Activated naive CD4-positive, alpha-beta T cell (primary cell): ENCODE data around the gene PTPRC.

Source experiments
- DNase-seq, 4 experiments: peaks; one replicate each; lab custom pipeline; 2025; lab: John Stamatoyannopoulos, UW

PTPRC gene

GRCh38 chr1:198620951-198621824 lies 17.7 kb upstream of the PTPRC start:
- DNase-seq, result peak in 2 of 4 experiments; percentile 28 to 58

DNA sequence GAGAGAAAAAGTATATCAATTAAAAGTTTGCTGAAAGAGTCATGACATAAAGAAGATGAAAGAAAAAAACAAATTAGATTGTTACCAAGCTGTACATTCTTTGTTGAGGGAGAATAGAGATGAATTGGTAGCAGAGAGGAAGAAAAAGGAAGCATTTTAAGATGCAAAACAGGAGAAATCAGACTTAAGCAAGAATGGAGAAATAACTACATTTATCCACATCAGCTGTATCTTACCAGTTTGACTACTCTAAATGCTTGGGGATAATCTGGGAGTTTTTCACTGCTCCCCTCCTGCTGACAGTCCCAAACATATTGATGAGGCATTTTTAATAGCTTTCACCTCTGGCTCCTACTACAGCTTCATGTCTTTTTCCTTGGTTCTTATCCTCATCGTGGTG lies 16.8 kb upstream of the PTPRC start:
- no peak for DNase-seq

DNA sequence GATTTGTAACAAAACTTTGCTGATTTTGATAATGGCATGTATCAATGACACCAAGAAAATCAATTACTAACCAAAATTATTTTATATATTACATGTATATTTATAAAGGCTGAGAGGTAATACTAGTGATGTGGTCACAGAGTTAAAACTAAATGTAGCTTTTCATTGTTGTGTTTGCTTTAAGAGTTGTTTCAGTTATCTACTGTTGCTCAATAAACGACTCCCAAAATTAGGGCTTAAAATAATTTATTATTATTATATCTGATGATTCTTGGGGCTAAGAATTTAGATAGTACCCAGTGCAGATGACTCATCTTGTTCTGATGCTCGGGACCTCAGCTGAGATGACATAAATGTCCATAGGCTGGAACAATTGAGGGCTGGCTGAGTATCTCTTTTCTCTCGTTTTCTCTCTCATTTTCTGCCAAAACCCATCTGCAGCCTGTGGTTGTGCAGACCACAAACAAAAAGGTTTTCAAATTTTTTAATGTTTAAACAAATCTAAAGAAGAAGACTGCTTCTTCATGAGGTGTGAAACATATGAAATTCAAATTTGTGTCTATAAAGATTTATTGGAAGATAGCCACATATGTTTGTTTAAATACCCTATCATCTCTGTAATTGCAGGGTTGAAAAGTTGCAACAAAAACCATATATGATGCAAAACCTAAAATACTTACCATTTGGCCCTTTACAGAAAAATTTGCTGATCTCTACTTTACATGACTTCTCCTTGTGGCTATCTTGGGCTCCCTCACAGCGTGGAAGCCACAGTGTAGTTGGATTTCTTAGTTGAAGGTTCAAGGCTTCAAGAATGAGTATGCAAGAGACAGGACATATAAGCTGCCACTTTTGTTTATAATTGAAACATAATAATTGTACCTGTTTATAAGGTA lies 14.8 kb upstream of the PTPRC start:
- no peak for DNase-seq

GRCh38 chr1:198624648-198624980 lies 14.2 kb upstream of the PTPRC start:
- no peak for DNase-seq

DNA sequence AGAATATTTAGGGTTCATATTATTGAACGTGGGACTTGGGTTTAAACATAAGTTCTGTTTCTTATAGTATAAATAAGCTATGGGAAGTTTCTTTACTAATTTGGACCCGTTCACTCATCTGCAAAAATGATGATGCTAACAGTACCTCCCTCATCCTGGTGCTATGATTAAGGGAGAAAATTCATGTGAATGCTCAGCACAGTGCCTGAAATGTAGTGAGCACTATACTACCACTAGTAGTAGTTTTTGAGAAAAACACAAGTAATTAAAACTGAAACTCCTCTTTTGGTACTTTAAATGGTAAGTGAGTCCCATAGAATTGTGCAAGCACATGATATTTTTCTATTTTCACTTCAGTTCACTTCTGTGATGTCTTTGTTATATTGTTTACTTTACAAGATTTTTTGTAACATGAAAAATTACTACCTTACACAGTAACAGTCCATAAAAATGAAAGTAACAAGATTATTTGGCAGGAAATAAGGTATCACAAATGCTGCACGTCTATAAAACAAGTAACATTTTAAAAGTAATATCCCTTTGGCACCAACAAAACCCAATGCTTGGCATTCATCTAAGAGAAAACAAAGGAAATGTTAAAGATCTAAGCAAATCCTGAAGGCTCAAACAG lies 11.3 kb upstream of the PTPRC start:
- DNase-seq, result no peak

GRCh38 chr1:198628067-198628455 lies 10.8 kb upstream of the PTPRC start:
- no peak for DNase-seq

DNA sequence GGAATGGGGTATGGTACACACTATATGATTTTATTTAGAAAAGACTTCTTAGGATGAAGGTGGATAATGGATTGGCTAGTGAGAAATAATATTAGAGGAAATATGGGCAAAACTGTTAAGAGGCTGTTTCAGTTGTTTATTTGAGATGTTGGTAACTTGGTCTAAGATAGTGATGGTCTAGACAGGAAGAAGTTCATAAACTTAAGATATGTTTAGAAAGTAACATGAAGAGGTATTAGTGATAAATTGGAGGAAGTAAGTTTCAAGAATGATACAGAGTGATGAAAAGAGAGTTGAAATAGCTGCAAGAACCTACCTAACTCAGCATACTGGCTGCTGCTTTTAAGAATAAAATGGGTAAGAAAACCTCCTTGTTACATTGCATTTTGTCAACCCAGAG lies 9.2 kb upstream of the PTPRC start:
- no peak for DNase-seq

- DNase-seq, result no peak
These were observed 8.0 kb upstream of the PTPRC start for GRCh38 chr1:198630863-198631262.

GRCh38 chr1:198631292-198631691 lies 7.5 kb upstream of the PTPRC start:
- DNase-seq, result no peak

DNA sequence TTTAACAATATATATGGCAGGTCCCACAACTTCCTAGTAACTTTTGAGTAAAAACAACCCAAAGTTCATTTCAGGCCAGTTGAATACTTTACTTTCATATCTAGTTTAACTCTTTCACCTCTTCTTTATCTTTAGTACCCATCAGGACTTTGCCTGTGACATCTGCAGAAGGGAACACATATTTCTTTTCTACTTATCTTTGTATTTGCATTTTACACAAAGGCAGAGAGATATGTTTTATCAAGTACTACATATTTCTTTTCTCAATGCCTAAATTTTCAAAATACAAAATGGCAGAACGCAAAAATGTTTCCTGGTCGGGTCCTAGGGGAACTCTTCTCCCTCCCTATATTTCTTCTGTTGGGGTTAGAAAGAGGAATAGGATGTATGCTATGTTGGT lies 6.8 kb upstream of the PTPRC start:
- DNase-seq, result no peak

GRCh38 chr1:198633675-198634121 lies 5.1 kb upstream of the PTPRC start:
- DNase-seq, result no peak

DNA sequence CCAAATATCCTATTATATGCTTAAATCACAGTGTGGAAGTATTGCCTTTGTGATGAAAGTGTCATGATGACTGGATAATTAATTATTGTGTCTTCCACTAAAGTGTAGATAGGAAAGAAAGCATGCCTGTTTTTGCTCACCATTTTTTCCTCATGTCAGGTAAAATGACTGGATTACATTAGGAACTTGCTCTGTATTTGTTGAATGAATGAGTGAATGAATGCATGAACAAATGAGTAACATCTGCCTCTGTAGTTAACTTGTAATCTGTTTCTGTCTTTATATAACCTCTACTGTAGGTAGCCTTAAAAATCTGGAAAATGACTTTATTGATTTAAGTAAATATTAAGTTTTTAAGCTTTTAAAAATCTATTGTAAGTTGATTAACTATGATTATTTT lies 2.9 kb upstream of the PTPRC start:
- DNase-seq, result no peak

- DNase-seq, result no peak
These were observed 2.4 kb upstream of the PTPRC start for GRCh38 chr1:198636391-198636790.

GRCh38 chr1:198637157-198637556 lies 1.7 kb upstream of the PTPRC start:
- DNase-seq, result no peak

GRCh38 chr1:198637916-198638437 lies 863 bp upstream of the PTPRC start:
- no peak for DNase-seq

DNA sequence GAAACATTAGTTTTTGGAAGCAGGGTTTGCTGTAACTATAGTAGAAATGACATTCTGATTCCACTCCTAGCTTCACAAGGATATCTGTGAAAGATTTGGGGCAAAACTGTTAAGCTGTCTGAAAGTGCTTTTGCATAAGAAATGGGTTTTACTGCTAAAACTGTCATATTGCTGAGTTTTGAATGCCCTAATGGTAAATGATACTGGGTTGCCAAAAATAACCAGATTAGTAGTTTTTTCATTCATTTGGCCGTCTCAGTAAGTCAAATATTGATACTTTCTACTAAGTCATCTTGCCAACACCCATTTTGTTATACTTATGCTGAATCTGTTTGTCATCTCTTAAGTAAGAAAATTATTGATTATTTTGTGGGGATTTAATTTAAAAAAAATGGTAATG lies 399 bp upstream of the PTPRC start:
- no peak for DNase-seq

GRCh38 chr1:198639671-198640143 lies 867 bp downstream of the PTPRC start:
- DNase-seq, result no peak

DNA sequence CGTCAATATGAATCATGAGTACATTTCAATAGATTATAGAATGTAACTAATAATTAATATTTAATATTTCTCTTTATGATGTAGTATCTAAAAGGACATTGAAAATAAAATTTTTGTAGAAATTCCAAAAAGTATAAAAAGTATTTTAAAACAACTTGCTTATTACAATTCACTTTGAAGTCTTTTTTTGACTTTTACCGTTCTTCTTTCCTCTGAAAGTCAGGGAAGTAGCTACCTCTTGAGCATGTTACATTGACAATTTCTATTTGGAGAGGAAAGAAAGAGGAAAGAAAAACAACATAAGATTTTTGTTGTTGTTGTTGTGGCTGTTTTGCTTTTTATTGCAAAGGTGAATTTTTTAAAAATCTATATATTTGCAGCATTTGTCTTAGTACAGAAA lies 1.3 kb downstream of the PTPRC start:
- no peak for DNase-seq

DNA sequence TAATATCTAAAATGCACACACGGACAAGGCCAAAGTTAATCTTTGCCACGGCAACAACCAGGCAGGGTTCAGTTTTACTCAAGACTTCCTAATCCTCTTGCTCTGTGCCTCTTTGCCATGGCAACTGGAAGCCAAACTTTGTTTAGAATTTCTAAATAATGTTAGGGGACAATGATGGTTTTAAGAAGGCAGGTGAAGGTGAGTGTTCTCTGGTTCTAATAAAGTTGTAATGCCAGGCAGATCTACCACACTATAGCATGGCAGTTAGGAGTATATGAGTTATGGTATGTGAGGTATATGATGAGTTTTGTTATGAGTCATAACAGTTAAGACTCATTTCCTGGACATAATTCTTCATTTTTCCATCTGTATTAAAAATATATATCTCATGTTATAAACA lies 2.7 kb downstream of the PTPRC start:
- DNase-seq, result no peak

DNA sequence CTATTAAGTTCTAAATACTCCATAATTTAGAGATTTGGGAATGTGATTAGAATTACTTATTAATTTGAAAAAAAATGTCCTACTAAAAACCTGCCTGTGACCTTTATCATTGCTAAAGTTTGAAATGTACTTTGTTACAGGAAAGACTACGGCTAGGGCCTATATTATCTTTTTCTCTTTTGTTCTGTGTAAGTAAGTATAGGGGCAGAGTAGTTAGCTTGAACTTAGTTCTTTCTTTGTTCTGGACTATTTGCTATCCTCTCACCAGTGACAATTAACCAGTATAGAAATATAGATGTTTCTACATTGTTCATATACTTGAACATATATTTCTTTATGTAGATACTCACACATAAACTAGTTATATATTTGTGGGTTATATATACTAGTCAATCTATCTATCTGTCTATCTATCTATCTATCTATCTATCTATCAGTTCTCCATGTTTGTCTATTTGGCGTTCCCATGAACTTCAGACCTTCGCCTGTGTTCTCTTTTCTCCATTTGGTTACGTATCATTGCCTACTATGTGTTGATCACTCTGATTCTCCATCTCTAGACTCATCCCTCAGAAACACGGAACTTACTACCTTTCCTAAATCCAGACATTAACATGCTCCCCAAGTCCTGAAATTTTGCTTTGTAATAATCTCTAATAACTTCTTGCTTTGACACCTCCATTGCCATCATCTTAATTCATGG lies 3.3 kb downstream of the PTPRC start:
- no peak for DNase-seq

GRCh38 chr1:198642983-198643382 lies 4.1 kb downstream of the PTPRC start:
- DNase-seq, result no peak

DNA sequence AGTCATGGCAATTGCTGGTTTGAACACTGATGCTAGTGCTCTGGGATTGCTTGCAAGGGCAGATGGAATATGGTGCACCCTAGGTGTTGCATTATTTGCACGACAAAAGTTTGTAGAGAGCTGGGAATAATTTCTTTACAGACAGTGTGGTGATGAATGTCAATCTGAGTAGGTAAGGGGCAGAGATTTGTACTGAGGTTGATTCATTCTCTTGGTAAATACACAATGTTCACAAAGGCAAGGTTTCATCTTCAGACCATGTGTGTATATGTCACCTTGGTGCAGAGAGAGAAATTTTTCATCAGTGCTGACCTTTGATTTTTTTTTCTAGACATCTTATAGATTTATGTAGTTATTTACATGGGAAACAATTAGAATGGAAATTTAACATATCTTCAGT lies 5.0 kb downstream of the PTPRC start:
- no peak for DNase-seq
